ENCODE results near the gene VSTM2L.

The VSTM2L gene

GRCh38 chr20:37907330-37907676 is 4.4 kb downstream of the VSTM2L start:
- TF ChIP-seq CTCF (IDR thresholded peaks at IDR 0.05; ENCODE audit: low read length) (no peak), EZH2 (IDR thresholded peaks at IDR 0.05; ENCODE audit: borderline replicate concordance, low read length) (no peak)
- H2AFZ ChIP-seq (ENCODE audit: low read length), result no peak overlapping the region
- H3K9me3 ChIP-seq (ENCODE audit: low read length), result no peaks in the 10 kb centered on the region
- H3F3A ChIP-seq (ENCODE audit: insufficient read depth, low read length), result no peaks in the 10 kb centered on the region
- no peak overlapping the region for H3K9ac ChIP-seq (ENCODE audit: low read length)
- no peak overlapping the region for H3K4me2 ChIP-seq (ENCODE audit: low read length)
- H3K9me2 ChIP-seq (ENCODE audit: low read depth, low read length), result no peaks in the 10 kb centered on the region
- peaks cover 4% of the 10 kb centered on the region; the same call in 1 of the 2 replicates for H3K27me3 ChIP-seq (ENCODE audit: insufficient read depth, low read length)
- H4K20me1 ChIP-seq (ENCODE audit: insufficient read depth, low read length), result no peaks in the 10 kb centered on the region
- no peaks in the 10 kb centered on the region for H3K36me3 ChIP-seq (ENCODE audit: insufficient read depth, low read length)
- H3K79me2 ChIP-seq (ENCODE audit: insufficient read depth, low read length), result no peaks in the 10 kb centered on the region
- no peaks in the 10 kb centered on the region for H3K4me1 ChIP-seq (ENCODE audit: insufficient read depth, low read length, severe bottlenecking)
- H3K4me3 ChIP-seq (ENCODE audit: low read depth, low read length, poor library complexity, severe bottlenecking), result no peak overlapping the region
- no peak overlapping the region for H3K27ac ChIP-seq (ENCODE audit: low read depth, low read length, poor library complexity, severe bottlenecking)

- H3K4me3 ChIP-seq (ENCODE audit: low read depth, low read length, poor library complexity, severe bottlenecking), result no peak overlapping the region
- H4K20me1 ChIP-seq (ENCODE audit: insufficient read depth, low read length), result no peaks in the 10 kb centered on the region
- peaks cover 4% of the 10 kb centered on the region; the same call in 1 of the 2 replicates for H3K27me3 ChIP-seq (ENCODE audit: insufficient read depth, low read length)
- no peaks in the 10 kb centered on the region for H3K79me2 ChIP-seq (ENCODE audit: insufficient read depth, low read length)
- no peak overlapping the region for H3K27ac ChIP-seq (ENCODE audit: low read depth, low read length, poor library complexity, severe bottlenecking)
- H3F3A ChIP-seq (ENCODE audit: insufficient read depth, low read length), result no peaks in the 10 kb centered on the region
- TF ChIP-seq EZH2 (IDR thresholded peaks at IDR 0.05; ENCODE audit: borderline replicate concordance, low read length) (no peak), CTCF (IDR thresholded peaks at IDR 0.05; ENCODE audit: low read length) (no peak)
- H2AFZ ChIP-seq (ENCODE audit: low read length), result no peak overlapping the region
- H3K36me3 ChIP-seq (ENCODE audit: insufficient read depth, low read length), result no peaks in the 10 kb centered on the region
- H3K4me1 ChIP-seq (ENCODE audit: insufficient read depth, low read length, severe bottlenecking), result no peaks in the 10 kb centered on the region
- H3K4me2 ChIP-seq (ENCODE audit: low read length), result no peak overlapping the region
- H3K9ac ChIP-seq (ENCODE audit: low read length), result no peak overlapping the region
- no peaks in the 10 kb centered on the region for H3K9me3 ChIP-seq (ENCODE audit: low read length)
- no peaks in the 10 kb centered on the region for H3K9me2 ChIP-seq (ENCODE audit: low read depth, low read length)
These were observed 4.9 kb downstream of the VSTM2L start for GRCh38 chr20:37907677-37908401.

GRCh38 chr20:37911261-37911660 is 8.3 kb downstream of the VSTM2L start:
- Histone ChIP-seq H3K9me3 (ENCODE audit: low read length) (no peaks in the 10 kb centered on the region), H3F3A (ENCODE audit: insufficient read depth, low read length) (no peaks in the 10 kb centered on the region), H3K27me3 (ENCODE audit: insufficient read depth, low read length) (peaks cover 4% of the 10 kb centered on the region; the same call in 1 of the 2 replicates), H3K36me3 (ENCODE audit: insufficient read depth, low read length) (no peaks in the 10 kb centered on the region), H2AFZ (ENCODE audit: low read length) (no peak overlapping the region), H4K20me1 (ENCODE audit: insufficient read depth, low read length) (no peaks in the 10 kb centered on the region), H3K79me2 (ENCODE audit: insufficient read depth, low read length) (no peaks in the 10 kb centered on the region), H3K4me3 (ENCODE audit: low read depth, low read length, poor library complexity, severe bottlenecking) (no peak overlapping the region), H3K27ac (ENCODE audit: low read depth, low read length, poor library complexity, severe bottlenecking) (no peak overlapping the region), H3K9me2 (ENCODE audit: low read depth, low read length) (no peaks in the 10 kb centered on the region), H3K4me1 (ENCODE audit: insufficient read depth, low read length, severe bottlenecking) (peaks cover 12% of the 10 kb centered on the region), H3K4me2 (ENCODE audit: low read length) (no peak overlapping the region), H3K9ac (ENCODE audit: low read length) (no peak overlapping the region)
- TF ChIP-seq EZH2 (IDR thresholded peaks at IDR 0.05; ENCODE audit: borderline replicate concordance, low read length), result no peak

DNA sequence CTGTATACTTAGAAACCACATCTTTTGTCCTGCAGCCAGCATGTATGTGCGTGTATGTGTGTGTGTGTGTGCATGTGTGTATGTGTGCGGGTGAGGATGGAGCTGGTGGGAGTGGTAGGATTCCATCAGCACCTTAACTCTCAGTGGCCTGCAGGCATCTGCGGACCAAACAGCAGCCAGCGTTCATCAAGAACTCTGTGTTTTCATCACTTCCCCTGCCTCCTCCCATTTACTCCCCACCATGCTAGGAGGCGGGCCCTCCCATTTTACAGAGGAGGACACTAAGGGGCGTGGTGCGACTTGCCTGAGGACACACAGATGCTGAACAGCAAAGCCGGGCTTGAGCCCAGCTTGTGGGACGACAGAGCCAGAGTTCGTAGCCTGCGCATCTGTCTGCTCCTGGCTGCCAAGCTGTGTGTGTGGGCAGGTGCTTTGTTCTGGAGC is 8.9 kb downstream of the VSTM2L start:
- H2AFZ ChIP-seq (ENCODE audit: low read length), result no peak overlapping the region
- H3F3A ChIP-seq (ENCODE audit: insufficient read depth, low read length), result no peaks in the 10 kb centered on the region
- no peaks in the 10 kb centered on the region for H3K9me3 ChIP-seq (ENCODE audit: low read length)
- no peaks in the 10 kb centered on the region for H3K79me2 ChIP-seq (ENCODE audit: insufficient read depth, low read length)
- no peak overlapping the region for H3K9ac ChIP-seq (ENCODE audit: low read length)
- H3K36me3 ChIP-seq (ENCODE audit: insufficient read depth, low read length), result no peaks in the 10 kb centered on the region
- peaks cover 12% of the 10 kb centered on the region for H3K4me1 ChIP-seq (ENCODE audit: insufficient read depth, low read length, severe bottlenecking)
- TF ChIP-seq EZH2 (IDR thresholded peaks at IDR 0.05; ENCODE audit: borderline replicate concordance, low read length), result no peak
- TF ChIP-seq CTCF (IDR thresholded peaks at IDR 0.05; ENCODE audit: low read length), result no peak
- H3K27me3 ChIP-seq (ENCODE audit: insufficient read depth, low read length), result peaks cover 4% of the 10 kb centered on the region; the same call in 1 of the 2 replicates
- no peak overlapping the region for H3K4me3 ChIP-seq (ENCODE audit: low read depth, low read length, poor library complexity, severe bottlenecking)
- H4K20me1 ChIP-seq (ENCODE audit: insufficient read depth, low read length), result no peaks in the 10 kb centered on the region
- H3K9me2 ChIP-seq (ENCODE audit: low read depth, low read length), result no peaks in the 10 kb centered on the region
- H3K27ac ChIP-seq (ENCODE audit: low read depth, low read length, poor library complexity, severe bottlenecking), result no peak overlapping the region
- no peak overlapping the region for H3K4me2 ChIP-seq (ENCODE audit: low read length)

Measured in OCI-LY1 (cell line).